ENCODE results near the gene ECEL1.
A peak's percentile ranks its signal among the peaks of the same experiment; 100 is the strongest.

Gene ECEL1

GRCh38 chr2:232484628-232485347, 2.8 kb downstream of the ECEL1 start:
- no peak for DNase-seq

- DNase-seq = no peak
These were observed 3.6 kb downstream of the ECEL1 start for GRCh38 chr2:232483923-232484627.

- no peak for DNase-seq
These were observed 4.2 kb downstream of the ECEL1 start for GRCh38 chr2:232483311-232483922.

- DNase-seq = no peak
These were observed 5.1 kb downstream of the ECEL1 start for GRCh38 chr2:232482301-232483238.

GRCh38 chr2:232481322-232482140, 6.1 kb downstream of the ECEL1 start:
- no peak for DNase-seq

GRCh38 chr2:232480201-232481190, 7.1 kb downstream of the ECEL1 start:
- DNase-seq = no peak

- DNase-seq = no peak
These were observed 8.1 kb downstream of the ECEL1 start for GRCh38 chr2:232479341-232480200.

GRCh38 chr2:232478571-232479340, 8.9 kb downstream of the ECEL1 start:
- no peak for DNase-seq

GRCh38 chr2:232477751-232478510, 9.7 kb downstream of the ECEL1 start:
- DNase-seq = no peak

GRCh38 chr2:232476791-232477190, 10.8 kb downstream of the ECEL1 start:
- no peak for DNase-seq

GRCh38 chr2:232476045-232476444, 11.6 kb downstream of the ECEL1 start:
- DNase-seq = no peak

GRCh38 chr2:232473467-232473890, 14.2 kb downstream of the ECEL1 start:
- DNase-seq = peak in 1 of 56 donors; percentile 19

- DNase-seq = no peak
These were observed 21.4 kb downstream of the ECEL1 start for GRCh38 chr2:232466221-232466620.

GRCh38 chr2:232465061-232465460, 22.6 kb downstream of the ECEL1 start:
- no peak for DNase-seq

- DNase-seq = no peak
These were observed 23.1 kb downstream of the ECEL1 start for GRCh38 chr2:232464544-232464885.

GRCh38 chr2:232463701-232464543, 23.7 kb downstream of the ECEL1 start:
- no peak for DNase-seq
